Umbilical cord (tissue), 2 donors: Measurements from ENCODE around the gene ANO3. TPM values are rescaled to one million over a fixed set of nuclear protein-coding genes. Genes with fewer than 3 reads are reported as not detected.
"Not testable (repeated sequence)": the region's sequence is repeated elsewhere in the genome, so short reads cannot be mapped to it uniquely, and the experiment has no call there.

Source experiments
- DNase-seq: peaks from one replicate; pipeline ENCODE4 v3.0.0-alpha.2; 2015; ENCODE audit warnings: low spot score
- total RNA-seq: library from RNA; depleted of rRNA; stranded (reverse); fragments of >200 nt; gene quantifications from one replicate; pipeline ENCODE4 v1.2.3, GENCODE V29; 2014; ENCODE audit warnings: low replicate concordance; ENCODE audit not compliant: insufficient read depth

ANO3 gene
- total RNA-seq, 1 donor from 2014 or later: 4.6 TPM

DNA sequence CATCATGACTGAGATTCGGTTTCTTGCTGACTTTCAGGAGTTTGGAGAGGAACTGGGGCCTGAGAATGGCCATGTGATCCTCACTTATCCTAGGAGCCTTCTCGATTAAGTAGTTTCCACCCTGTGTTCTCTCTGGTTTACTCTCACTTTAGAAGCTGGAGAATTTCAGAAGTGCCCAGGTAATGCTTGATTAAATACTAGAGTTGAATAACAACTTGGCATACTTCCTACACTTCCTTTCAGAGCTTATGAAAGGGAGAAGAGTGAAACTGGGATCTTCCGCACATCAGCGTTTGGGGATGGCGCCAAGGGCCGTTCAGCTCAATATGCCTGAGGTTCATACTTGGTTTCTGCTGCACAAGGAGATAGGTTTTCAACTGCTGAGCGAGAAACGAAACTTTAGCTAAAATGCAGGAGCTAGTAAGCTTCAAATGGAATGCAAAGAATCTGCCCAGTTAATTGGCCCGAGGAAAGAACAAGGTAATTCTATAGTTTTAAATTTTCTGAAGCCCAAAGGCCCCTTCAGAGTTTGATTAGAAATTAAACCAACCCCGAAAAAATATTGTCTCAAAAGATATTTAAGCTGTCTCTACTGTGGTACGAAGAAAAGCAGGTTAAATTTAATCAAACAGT, 241.0 kb downstream of the ANO3 start:
- DNase-seq: no peak

DNA sequence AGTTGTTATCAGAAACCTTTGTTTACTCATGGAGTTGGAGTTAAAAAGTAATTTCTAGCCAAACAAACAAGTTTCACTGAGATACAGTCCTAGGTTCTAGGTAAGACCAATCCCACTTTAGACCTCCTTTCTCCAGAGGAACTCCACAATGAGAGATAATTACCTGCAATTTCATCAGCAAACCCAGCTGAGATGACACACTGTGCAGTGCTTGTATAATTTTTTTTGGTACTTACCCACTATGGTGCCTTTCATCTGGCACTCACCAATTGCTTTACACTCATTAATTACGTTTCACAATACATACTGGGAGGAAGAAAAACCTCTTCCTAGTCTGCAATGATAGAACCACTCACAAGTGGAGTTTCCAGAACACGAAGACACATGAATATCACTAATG, 242.0 kb downstream of the ANO3 start:
- no peak for DNase-seq

DNA sequence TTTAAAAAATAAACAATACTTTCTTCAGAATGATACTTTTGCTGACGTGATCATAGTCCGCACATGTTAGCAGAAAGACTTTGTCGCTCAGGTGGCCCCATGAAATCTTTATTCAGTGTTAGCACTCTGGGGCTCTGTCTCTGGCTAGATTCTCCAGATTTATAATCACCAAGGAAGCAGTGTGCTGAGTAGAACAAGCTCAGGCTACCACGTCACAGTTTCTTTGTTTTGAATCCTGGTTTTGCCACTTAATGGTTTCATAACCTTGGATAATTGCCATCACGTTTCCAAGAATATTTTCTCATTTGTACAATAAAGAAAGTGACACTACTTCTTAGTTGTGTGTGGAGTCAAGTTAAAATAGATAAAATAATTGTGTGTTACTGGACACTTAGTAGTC, 244.0 kb downstream of the ANO3 start:
- no peak for DNase-seq

DNA sequence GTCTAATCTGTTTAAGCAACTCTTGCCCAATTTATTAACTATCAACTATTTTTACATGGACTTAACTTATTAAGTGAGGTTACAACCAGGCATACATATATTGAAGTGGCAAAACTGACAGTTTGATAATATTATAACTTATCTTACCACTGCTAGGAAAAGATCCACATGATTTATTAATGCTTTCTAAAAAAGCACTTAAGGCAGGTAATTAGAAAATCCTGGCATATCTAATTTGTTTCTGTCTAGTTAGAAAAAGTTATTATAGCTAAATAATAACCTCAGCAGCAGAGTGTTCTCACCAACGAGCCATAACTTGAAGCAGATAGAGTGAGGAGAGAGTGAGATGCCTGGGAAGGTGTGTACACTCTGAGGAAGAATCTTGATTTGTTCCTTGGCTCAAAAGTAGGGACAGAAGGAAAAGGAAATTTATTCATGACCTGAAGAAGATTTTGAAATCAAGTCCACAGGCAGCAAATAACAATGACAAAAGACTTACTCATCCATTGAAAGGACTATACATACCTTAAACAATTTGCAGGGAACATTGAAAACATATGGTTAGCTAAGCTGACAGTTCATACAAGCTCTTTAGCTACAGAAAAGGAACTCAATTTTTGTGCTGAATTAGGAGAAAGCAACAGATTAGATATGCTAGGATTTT, 247.2 kb downstream of the ANO3 start:
- DNase-seq: no peak

DNA sequence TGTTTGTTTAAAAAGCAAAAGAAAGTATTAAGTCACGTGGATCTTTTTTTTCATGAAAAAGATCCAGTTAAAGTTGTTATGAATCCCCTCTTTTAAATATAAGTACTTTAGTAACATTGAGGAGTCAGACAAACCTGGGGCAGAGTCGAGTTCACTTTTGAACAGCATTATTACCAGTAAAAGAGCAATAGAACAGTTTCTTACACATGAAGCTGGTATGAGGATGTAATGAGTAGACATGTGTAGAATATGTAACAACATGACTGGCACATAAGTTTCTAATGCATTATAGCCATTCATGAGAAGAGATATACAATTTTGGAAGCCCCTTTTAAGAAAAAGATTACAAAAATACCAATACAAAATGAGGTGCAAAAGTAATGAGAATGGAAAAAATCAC, 247.8 kb downstream of the ANO3 start:
- no peak for DNase-seq

DNA sequence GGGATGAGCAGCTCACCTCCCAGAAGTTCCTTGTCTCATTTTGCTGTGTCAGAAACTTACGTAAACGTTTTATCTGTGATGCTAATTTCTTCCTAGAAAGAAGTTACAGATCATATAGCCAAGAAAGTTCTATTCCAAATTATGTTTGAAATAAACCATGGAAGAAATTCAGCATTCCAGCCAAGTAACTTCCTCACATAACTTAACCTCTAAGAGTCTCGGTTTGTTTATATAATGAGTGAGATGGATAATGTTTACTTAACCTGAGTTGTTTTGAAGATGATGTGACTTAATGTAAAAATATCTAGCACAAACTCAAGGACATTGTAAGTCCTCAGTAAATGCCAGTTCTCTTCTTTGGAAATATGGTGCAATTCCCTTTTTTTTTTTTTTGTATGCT, 249.0 kb downstream of the ANO3 start:
- DNase-seq: no peak

DNA sequence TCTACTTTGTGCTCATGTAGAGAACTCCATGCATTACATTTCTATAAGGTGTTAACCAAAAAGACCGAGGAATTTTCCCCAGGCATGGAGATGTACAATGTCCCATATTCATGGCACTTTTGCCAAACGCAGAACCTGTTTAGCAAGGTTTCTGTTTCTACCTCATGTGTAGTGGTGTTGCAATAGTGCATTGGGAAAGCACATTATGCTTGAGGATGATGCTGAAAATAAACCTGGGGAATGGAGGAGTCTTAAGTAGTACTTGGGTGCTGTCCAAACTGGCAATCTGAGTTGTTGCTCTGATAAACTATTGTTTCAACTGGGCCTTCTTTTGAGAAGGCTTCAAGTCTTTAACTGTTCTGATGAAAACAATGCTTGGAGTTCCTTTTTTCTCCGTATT, 251.6 kb downstream of the ANO3 start:
- DNase-seq: peak; percentile 58

DNA sequence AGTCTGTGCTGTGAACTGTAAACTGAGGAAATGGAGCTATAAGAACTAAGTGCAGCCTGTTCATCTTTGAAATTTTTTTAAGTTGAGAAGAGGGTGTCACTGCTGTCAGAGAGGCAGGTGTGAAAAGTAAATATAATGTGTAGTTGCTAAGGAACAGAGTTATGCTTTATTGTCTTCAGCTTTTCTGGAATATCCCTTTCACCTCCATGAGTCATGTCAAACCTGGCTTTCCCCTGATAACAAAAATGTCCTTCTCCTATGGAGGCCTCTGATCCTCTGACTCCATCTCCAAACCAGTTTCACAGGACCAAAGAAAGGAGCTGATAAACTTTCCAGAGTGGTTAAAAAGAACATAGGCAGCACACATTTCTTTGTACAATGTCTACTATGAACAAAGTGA, 252.9 kb downstream of the ANO3 start:
- DNase-seq: no peak

DNA sequence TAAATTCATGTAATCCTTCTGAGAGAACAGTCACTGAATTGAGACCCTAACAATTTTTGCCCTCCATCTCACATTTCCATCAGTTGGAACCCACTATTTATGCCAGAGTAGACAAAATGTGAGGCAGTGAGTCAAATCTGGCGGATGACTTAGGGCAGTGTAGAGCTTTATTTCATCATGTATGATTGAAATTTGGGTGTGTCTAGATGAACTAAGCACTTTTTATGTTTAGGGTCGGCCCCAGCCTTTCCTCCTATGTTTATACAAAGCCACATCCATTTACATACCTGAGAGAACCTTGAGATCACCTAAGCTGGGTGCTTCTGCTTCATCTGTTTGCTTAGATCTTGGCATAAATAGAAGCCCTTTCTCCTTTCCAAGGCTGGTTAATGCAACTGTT, 255.1 kb downstream of the ANO3 start:
- DNase-seq: no peak

DNA sequence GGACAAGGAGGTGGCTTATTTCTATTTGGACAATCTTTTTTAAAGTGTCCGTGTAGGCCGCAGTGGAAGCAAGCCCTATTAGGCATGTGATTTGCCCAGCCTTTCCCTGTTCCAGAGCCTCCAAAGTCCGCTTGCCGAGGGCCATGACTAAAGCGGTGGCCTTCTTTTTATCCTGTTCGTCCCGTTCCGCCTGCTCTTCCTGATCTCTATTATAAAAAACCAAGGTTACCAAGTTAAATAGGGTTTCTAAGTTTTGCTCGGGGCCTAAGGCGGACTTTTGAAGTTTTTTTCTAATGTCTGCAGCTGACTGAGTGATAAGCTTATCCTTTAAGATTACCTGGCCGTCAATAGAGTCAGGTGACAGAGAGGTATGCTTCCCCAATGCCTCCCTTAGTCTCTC, 261.8 kb downstream of the ANO3 start:
- no peak for DNase-seq

DNA sequence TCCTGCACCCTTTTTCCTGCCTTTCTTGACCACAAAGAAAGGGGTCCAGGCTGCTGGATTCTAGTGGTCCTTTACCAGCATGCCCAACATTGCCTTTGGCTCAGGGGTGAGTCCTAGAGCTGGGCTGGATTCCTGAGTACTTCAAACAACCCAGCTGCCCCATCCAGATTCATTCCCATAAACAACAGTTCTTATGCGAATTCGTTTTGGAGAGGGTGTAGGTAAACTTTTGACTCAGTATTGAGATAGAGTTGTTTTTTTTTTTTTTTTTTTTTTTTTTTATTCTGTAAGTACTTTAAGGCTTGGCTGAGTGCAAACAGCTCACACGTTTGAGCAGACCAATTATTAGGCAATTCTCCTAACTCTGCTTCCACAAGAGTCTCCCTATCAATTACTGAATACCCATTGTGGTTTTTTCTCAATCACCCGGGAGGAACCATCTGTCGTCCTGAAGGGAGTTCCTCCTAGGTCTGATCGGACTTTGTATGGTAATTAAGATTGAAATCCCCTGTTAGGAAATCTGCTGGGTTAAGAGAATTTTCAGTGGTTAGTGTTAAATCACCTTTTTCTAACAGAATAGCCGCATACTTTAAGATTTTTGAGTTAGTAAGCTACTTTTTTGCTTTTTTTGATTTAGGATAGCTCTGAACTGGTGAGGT, 263.4 kb downstream of the ANO3 start:
- not testable (repeated sequence) for DNase-seq

DNA sequence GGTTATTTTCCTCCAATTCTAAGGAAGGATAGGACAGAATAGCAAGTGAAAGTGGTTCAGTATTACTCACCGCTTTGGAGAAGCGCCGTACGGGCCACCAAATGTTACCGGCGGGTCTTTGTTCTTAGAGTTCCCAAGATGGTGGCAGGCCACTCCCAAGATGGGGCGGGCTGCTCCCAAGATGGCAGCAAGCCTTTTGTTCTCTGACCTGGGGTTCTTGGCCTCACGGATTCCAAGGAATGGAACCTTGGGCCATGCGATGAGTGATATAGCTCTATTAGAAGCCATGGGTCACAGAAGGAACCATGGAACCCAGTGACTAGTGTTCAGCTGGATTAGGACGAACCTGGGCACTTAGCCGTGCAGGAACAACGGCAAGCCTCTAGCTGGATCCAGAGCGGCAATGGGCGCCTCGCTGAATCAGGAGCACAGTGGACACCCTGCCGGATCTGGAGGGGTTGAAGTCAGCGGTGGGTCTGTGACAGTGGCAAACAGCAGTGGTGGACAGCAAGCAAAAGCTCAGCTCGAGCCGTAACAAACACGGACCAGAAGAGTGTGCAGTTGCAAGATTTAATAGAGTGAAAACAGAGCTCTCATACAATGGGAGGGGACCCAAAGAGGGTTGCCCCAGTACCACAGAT, 265.2 kb downstream of the ANO3 start:
- not testable (repeated sequence) for DNase-seq

DNA sequence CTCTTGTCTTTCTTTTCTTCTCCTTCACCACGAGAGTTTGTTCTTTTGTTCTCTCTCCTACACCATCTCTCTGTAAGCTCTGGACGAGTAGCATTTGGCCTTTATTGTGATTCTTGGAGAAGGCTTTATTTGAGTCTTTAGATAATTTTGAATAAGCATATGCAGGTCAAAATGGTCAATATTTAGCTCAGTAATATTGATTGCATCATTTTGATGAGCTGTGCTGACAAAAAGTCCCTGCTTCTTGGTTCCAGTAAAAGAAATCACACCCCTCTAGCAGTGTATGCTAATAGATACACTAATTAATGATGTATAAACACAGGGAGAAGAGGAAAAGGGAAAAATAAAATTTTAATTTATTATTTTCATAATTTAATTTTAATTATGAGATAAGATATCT, 266.0 kb downstream of the ANO3 start:
- no peak for DNase-seq

DNA sequence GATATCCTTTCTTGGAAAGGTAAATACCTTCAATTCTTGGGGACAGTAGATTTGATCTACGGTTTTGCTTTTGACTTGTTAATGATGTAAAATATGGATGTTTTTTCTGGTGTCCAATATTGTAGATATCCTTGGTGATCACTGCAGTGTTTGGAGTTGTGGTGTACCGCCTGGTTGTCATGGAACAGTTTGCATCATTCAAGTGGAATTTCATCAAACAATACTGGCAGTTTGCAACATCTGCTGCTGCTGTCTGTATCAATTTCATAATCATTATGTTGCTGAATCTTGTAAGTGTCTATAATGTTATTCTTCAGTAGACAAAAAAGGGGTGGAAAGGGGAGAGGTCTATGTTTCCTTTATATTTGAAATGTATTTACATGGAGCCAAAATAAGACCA, 267.5 kb downstream of the ANO3 start:
- DNase-seq: no peak

DNA sequence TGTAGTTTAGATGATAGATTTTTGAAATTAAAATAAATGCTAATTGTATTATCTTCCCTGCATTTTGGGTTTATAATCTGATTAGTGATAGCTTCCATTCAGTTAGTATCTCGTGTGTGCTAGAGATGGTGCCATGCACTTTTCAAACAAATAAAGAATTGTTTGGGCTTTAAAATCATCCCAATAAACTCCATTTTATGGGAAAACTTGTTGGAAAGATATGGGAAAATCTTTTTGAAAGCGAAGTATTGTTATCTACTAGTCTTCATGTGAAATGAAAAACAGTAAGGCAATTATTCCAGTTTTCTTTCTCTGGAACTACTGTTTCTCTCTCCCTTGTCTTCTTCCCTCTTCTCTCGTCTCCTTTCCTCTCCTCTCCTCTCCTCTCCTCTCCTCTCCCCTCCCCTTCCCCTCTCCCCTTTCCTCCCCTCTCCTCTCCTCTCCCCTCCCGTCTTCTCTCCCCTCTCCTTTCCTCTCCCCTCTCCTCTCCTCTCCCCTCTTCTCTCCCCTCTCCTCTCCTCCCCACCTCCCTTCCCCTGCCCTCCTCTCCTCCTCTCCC, 268.0 kb downstream of the ANO3 start:
- DNase-seq: no peak

DNA sequence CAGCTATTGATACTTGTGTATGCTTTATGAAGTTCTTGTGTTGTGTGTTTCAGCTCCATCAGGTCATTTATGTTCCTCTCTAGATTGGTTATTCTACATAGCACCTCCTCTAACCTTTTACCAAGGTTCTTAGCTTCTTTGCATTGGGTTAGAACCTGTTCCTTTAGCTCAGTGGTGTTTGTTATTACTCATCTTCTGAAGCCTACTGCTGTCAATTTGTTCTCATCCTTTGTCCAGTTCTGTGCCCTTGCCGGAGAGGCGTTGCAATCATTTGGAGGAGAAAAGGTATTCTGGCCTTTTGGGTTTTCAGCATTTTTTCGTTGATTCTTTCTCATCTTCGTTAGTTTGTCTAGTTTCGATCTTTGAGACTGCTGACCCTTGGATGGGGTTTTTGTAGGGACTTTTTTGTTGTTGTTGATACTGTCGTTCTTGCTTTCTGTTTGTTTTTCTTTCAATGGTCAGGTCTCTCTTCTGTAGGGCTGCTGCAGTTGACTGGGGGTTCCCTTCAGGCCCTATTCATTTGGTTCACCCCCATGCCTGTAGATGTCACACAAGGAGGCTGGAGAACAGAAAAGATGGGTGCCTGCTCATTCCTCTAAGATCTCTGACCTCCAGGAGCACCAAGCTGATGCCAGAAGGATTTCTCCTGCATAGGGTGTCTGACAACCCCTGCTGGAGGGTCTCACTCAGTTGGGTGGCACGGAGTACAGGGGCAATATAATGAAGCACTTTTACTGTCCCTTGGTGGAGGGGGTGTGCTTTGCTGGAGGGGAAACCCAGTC, 276.0 kb downstream of the ANO3 start:
- DNase-seq: no peak

DNA sequence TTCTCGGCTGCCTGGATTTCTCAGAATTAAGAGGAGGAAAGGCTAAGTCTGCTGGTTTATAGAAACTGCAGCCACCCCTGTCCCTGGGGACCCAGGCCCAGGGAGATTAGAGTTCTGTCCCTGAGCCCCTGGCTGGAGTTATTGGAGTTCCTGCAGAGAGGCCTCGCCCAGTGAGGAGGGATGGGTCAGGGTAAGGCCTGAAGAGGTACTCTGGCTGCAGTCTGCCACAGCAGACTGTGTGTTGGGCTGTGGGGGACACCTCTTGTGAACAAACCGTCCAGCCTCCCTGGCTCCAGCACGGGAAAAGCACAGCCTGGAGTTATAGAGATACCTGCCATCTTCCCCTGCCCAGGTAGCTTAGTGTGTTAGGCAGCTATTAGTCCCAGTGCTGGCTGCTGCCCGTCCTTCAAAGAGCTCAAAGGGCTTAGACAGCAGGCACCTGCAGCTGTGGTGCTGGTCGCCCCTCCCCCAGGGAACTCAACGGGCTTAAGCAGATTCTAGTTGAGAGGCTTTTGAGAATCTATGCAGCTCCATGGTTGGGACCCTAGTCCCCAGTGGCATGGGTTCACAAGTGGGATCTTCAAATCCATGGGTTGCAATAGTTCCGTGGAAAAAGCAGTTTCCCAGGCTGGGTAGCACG, 276.7 kb downstream of the ANO3 start:
- no peak for DNase-seq

DNA sequence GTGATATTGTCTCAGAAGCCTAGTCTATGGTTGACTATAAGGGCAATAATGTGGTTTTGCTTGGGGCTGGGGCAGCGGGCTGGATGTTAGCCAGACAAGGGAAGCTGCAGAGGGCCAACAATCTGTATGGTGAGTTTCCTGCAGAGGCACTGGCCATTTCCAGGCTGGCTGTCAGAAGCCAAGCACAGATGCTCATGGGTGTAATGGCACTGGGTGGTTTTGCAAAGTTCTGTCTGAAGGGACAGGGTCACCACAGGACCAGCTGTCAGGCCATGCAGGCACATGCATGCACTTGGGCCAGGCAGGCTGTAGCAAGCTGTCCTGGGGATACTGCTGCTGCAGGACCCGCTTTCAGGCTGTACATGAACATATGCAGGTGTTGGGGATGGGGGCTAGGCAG, 281.8 kb downstream of the ANO3 start:
- no peak for DNase-seq

DNA sequence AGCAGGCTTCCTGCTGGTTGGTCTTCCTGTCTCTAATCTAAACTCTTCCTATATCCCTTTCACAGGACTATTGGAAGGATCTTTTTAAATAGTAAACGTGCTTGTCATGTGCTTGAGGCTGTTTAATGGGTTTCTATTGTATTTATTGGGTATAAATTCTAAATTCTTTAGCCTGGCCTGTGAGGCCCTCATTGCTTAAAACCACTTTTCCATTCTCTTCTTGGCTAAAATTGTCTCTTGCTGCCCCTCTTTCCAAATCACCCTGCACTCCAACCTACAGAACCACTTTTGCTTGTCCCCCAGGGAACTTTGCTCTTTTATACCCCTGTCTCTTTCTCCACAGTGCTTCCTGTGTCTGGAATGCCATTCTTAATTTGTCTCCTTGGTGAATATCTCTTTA, 286.5 kb downstream of the ANO3 start:
- DNase-seq: no peak

DNA sequence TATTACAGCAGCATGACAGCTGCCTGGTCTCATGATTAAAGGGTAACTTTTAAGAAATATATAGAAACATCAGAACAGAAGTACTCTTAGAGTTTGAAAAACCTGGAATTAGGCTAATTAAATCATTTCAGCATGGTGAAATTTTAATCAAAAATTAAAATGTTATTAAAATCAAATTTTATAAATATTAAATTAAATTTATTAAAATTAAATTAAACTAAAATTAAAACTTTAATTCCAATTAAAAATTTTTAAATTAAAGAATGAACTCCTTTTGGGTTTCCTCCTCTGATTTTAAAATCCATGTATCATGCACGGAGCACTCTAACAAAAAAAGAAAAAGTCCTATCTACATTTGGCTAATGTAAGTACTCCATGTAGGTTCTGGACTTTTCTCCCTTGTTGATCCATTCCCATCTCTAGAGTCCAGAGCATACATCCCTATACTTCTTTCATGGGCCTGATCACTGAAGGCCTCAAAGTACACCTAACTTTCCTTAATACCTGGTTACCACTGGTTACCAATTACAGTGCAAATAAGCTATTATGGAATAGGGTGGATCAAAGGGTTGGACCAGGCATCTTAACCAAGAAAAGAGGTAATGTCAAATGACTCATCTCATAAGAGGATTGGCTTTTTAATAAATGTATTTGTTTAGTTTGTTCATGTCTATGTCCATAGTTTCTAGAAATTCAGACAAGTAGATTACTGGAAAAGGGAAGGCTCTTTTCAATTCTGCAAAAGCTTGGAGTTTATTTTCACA, 288.5 kb downstream of the ANO3 start:
- DNase-seq: peak; percentile 1
